Inferior parietal cortex (tissue), 1 donor: ENCODE data around the gene CLEC4E.
"Not testable (repeated sequence)": the region's sequence is repeated elsewhere in the genome, so short reads cannot be mapped to it uniquely, and the experiment has no call there.

Experiments
- DNase-seq: peaks from one replicate; pipeline ENCODE4 v3.0.0-alpha.2; 2016; ENCODE audit errors: extremely low spot score

The CLEC4E gene

GRCh38 chr12:8537820-8538219 lies 2.9 kb downstream of the CLEC4E start:
- DNase-seq = not testable (repeated sequence)

GRCh38 chr12:8532045-8532444 lies 8.7 kb downstream of the CLEC4E start:
- DNase-seq = no peak

GRCh38 chr12:8527250-8528130 lies 13.2 kb downstream of the CLEC4E start:
- no peak for DNase-seq

GRCh38 chr12:8519171-8519570 lies 21.5 kb downstream of the CLEC4E start:
- no peak for DNase-seq

- no peak for DNase-seq
Observed at GRCh38 chr12:8517971-8518370, 22.7 kb downstream of the CLEC4E start.

GRCh38 chr12:8513256-8513655 lies 27.4 kb downstream of the CLEC4E start, which contains the start of gene CLEC4D:
Gene CLEC4D (plus strand): TSS chr12:8513503. CDS start chr12:8513733, 230 bp downstream.
- DNase-seq = no peak

- no peak for DNase-seq
Observed at GRCh38 chr12:8508910-8509841, 31.5 kb downstream of the CLEC4E start.

GRCh38 chr12:8508223-8508622 lies 32.5 kb downstream of the CLEC4E start:
- DNase-seq = no peak

GRCh38 chr12:8507596-8507995 lies 33.1 kb downstream of the CLEC4E start:
- DNase-seq = no peak

- DNase-seq = no peak
Observed at GRCh38 chr12:8504351-8504750, 36.4 kb downstream of the CLEC4E start.

GRCh38 chr12:8501720-8502119 lies 39.0 kb downstream of the CLEC4E start:
- no peak for DNase-seq

GRCh38 chr12:8499616-8500015 lies 41.1 kb downstream of the CLEC4E start:
- DNase-seq = no peak

- DNase-seq = not testable (repeated sequence)
Observed at GRCh38 chr12:8496074-8496473, 44.6 kb downstream of the CLEC4E start.

GRCh38 chr12:8495671-8496070 lies 45.0 kb downstream of the CLEC4E start:
- DNase-seq = not testable (repeated sequence)

- peak; percentile 17 for DNase-seq
Observed at GRCh38 chr12:8493084-8493483, 47.6 kb downstream of the CLEC4E start.

GRCh38 chr12:8491646-8492530 lies 48.8 kb downstream of the CLEC4E start:
- DNase-seq = no peak
